Fibroblast of lung (primary cell): ENCODE data around the gene GREB1.

Source experiments
- CTCF ChIP-seq, 2 donors: IDR thresholded peaks in 1 of 2; conservative IDR thresholded peaks in 1 of 2; 1 replicate in 1 of 2; 2 replicates in 1 of 2; pipeline ENCODE4 v1.5.1; 2011 to 2012; ENCODE audit warnings: low read length in 2 of 2, control low read depth in 1 of 2, inconsistent platforms in 1 of 2, low read depth in 1 of 2, mild to moderate bottlenecking in 1 of 2
- EZH2 ChIP-seq: IDR thresholded peaks from 2 replicates; pipeline ENCODE4 v1.5.1; 2012; ENCODE audit warnings: low read length, control low read depth, mild to moderate bottlenecking; ENCODE audit errors: missing control alignments

- no peak for TF ChIP-seq CTCF (conservative IDR thresholded peaks at IDR 0.05 in 1 of 2, IDR thresholded peaks at IDR 0.05 in 1 of 2; ENCODE audit: low read depth in 1 of 2, low read length in 2 of 2)
- no peak for TF ChIP-seq EZH2
Observed at GRCh38 chr2:11568436-11568835, 34.6 kb downstream of the GREB1 start.
